Muscle of leg (tissue), 11 donors: ENCODE results near the gene ADAMTS13. TPM values are rescaled to one million over a fixed set of nuclear protein-coding genes. Genes with fewer than 3 reads are reported as not detected.

Source experiments
- DNase-seq: peaks from one replicate; pipeline ENCODE4 v3.0.0; 2013
- H3K27ac ChIP-seq: one replicate; pipeline ENCODE4 v1.5.1; 2013; ENCODE audit warnings: mild to moderate bottlenecking, low read length, control low read depth
- H3K27me3 ChIP-seq: one replicate; pipeline ENCODE4 v1.6.1; 2013; ENCODE audit warnings: low read length; ENCODE audit not compliant: control insufficient read depth, insufficient read depth
- H3K36me3 ChIP-seq: one replicate; pipeline ENCODE4 v1.6.1; 2013; ENCODE audit warnings: low read length; ENCODE audit not compliant: control insufficient read depth, insufficient read depth
- H3K4me1 ChIP-seq: one replicate; pipeline ENCODE4 v1.6.1; 2013; ENCODE audit warnings: low read length; ENCODE audit not compliant: control insufficient read depth, insufficient read depth
- H3K4me3 ChIP-seq: one replicate; pipeline ENCODE4 v1.5.1; 2013; ENCODE audit warnings: low read length, control low read depth
- H3K9me3 ChIP-seq: replicated peaks from 2 replicates; pipeline ENCODE4 v1.6.1; 2013; ENCODE audit warnings: low read depth, low read length; ENCODE audit not compliant: control insufficient read depth
- WGBS: methylation state at CpG from one replicate; pipeline ENCODE4 v1.1.5; 2013; ENCODE audit warnings: missing lambda C conversion rate; ENCODE audit not compliant: insufficient coverage; 5-methylcytosine and 5-hydroxymethylcytosine counted together
- polyA plus RNA-seq, 8 donors: library from polyadenylated mRNA; unstranded; fragments of 120-200 nt; gene quantifications; one replicate each; pipeline versions ENCODE4 v1.2.1 to v1.2.3, GENCODE V29; 2013; ENCODE audit warnings: inconsistent platforms in 1 of 8, low replicate concordance in 1 of 8; ENCODE audit not compliant: insufficient read length in 8 of 8, insufficient read depth in 1 of 8
- total RNA-seq: library from RNA; stranded (reverse); fragments of 120-200 nt; gene quantifications from one replicate; pipeline ENCODE4 v1.2.4, GENCODE V29; 2013

The ADAMTS13 gene
- total and polyA plus RNA-seq, 9 donors, result 3.4 to 10.5 (median 8.0) TPM

GRCh38 chr9:133506653-133507038 is 84.5 kb downstream of the ADAMTS13 start:
- DNase-seq, result peak; percentile 79
- Histone ChIP-seq H3K9me3 (peaks cover 10% of the 10 kb centered on the region), H3K4me1 (peaks cover 46% of the 10 kb centered on the region), H3K27ac (no peak overlapping the region), H3K27me3 (peaks cover 4% of the 10 kb centered on the region), H3K36me3 (no peaks in the 10 kb centered on the region), H3K4me3 (no peak overlapping the region)
- WGBS, result 61% methylated on average over 18 of the region's 18 CpGs

GRCh38 chr9:133507246-133507965 is 85.2 kb downstream of the ADAMTS13 start:
- Histone ChIP-seq H3K27ac (no peak overlapping the region), H3K4me3 (no peak overlapping the region), H3K9me3 (peaks cover 3% of the 10 kb centered on the region), H3K4me1 (peaks cover 46% of the 10 kb centered on the region), H3K27me3 (peaks cover 4% of the 10 kb centered on the region), H3K36me3 (no peaks in the 10 kb centered on the region)
- WGBS, result 86% methylated on average over 15 of the region's 24 CpGs
- no peak for DNase-seq

- Histone ChIP-seq H3K9me3 (no peaks in the 10 kb centered on the region), H3K4me3 (no peak overlapping the region), H3K36me3 (no peaks in the 10 kb centered on the region), H3K4me1 (peaks cover 50% of the 10 kb centered on the region), H3K27me3 (peaks cover 4% of the 10 kb centered on the region), H3K27ac (no peak overlapping the region)
- WGBS, result 86% methylated on average over 3 of the region's 8 CpGs
- DNase-seq, result no peak
Measured at GRCh38 chr9:133508046-133508445, 85.9 kb downstream of the ADAMTS13 start.

Other genes with a start within 250 kb of the ADAMTS13 start
- not detected for gene OBP2B, start 213.1 kb upstream of the ADAMTS13 start, total RNA-seq
- gene OBP2B, start 213.1 kb upstream of the ADAMTS13 start, polyA plus RNA-seq, result not detected
- gene ABO, start 147.2 kb upstream of the ADAMTS13 start, total RNA-seq, result 0.13 TPM
- 1 to 10 TPM in 7 of 8 donors, under 1 TPM in 1; 0.70 to 8.1 (median 2.9) TPM for gene ABO, start 147.2 kb upstream of the ADAMTS13 start, polyA plus RNA-seq
- gene SURF6, start 86.2 kb upstream of the ADAMTS13 start, total RNA-seq, result 14.2 TPM
- gene SURF6, start 86.2 kb upstream of the ADAMTS13 start, polyA plus RNA-seq, result 10 to 100 TPM; 22.5 to 25.6 (median 23.5) TPM
- 22.7 TPM for gene MED22, start 74.2 kb upstream of the ADAMTS13 start, total RNA-seq
- 10 to 100 TPM; 24.2 to 29.0 (median 26.7) TPM for gene MED22, start 74.2 kb upstream of the ADAMTS13 start, polyA plus RNA-seq
- 2,809 TPM for gene RPL7A, start 74.1 kb upstream of the ADAMTS13 start, total RNA-seq
- gene RPL7A, start 74.1 kb upstream of the ADAMTS13 start, polyA plus RNA-seq, result 1,000 to 10,000 TPM; 2,283 to 2,995 (median 2,672) TPM
- gene SURF1, start 65.9 kb upstream of the ADAMTS13 start, total RNA-seq, result 19.3 TPM
- 10 to 100 TPM; 22.1 to 36.5 (median 27.9) TPM for gene SURF1, start 65.9 kb upstream of the ADAMTS13 start, polyA plus RNA-seq
- 10.2 TPM for gene SURF2, start 65.8 kb upstream of the ADAMTS13 start, total RNA-seq
- 10 to 100 TPM; 11.3 to 15.3 (median 13.0) TPM for gene SURF2, start 65.8 kb upstream of the ADAMTS13 start, polyA plus RNA-seq
- gene SURF4, start 46.3 kb upstream of the ADAMTS13 start, total RNA-seq, result 105 TPM
- 100 to 1,000 TPM in 6 of 8 donors, 10 to 100 TPM in 2; 92.3 to 143 (median 107) TPM for gene SURF4, start 46.3 kb upstream of the ADAMTS13 start, polyA plus RNA-seq
- 1.4 TPM for gene STKLD1, start 46.0 kb upstream of the ADAMTS13 start, total RNA-seq
- 1 to 10 TPM; 1.1 to 2.3 (median 1.8) TPM for gene STKLD1, start 46.0 kb upstream of the ADAMTS13 start, polyA plus RNA-seq
- gene REXO4, start 4.4 kb upstream of the ADAMTS13 start, total RNA-seq, result 26.2 TPM
- 10 to 100 TPM; 31.5 to 39.4 (median 37.6) TPM for gene REXO4, start 4.4 kb upstream of the ADAMTS13 start, polyA plus RNA-seq
- 11.1 TPM for gene CACFD1, start 37.6 kb downstream of the ADAMTS13 start, total RNA-seq
- 10 to 100 TPM; 14.8 to 21.5 (median 16.4) TPM for gene CACFD1, start 37.6 kb downstream of the ADAMTS13 start, polyA plus RNA-seq
- 0.44 TPM for gene SLC2A6, start 56.7 kb downstream of the ADAMTS13 start, total RNA-seq
- gene SLC2A6, start 56.7 kb downstream of the ADAMTS13 start, polyA plus RNA-seq, result 1 to 10 TPM in 7 of 8 donors, under 1 TPM in 1; 0.91 to 2.1 (median 1.4) TPM
- gene MYMK, start 102.6 kb downstream of the ADAMTS13 start, total RNA-seq, result 23.0 TPM
- gene MYMK, start 102.6 kb downstream of the ADAMTS13 start, polyA plus RNA-seq, result 10 to 100 TPM; 48.6 to 93.0 (median 73.3) TPM
- 4.7 TPM for gene ADAMTSL2, start 112.3 kb downstream of the ADAMTS13 start, total RNA-seq
- 1 to 10 TPM; 2.3 to 5.5 (median 4.6) TPM for gene ADAMTSL2, start 112.3 kb downstream of the ADAMTS13 start, polyA plus RNA-seq
- gene FAM163B, start 187.0 kb downstream of the ADAMTS13 start, total RNA-seq, result not detected
- gene FAM163B, start 187.0 kb downstream of the ADAMTS13 start, polyA plus RNA-seq, result under 1 TPM in 3 of 8 donors, not detected in 5; 0.13 to 0.36 (median 0.18) TPM
- not detected for gene DBH, start 214.0 kb downstream of the ADAMTS13 start, total RNA-seq
- under 1 TPM; 0.48 to 0.87 (median 0.64) TPM for gene DBH, start 214.0 kb downstream of the ADAMTS13 start, polyA plus RNA-seq